ENCODE measurements around the gene BDKRB2.

GRCh38 chr14:96197969-96198368 lies 6.7 kb upstream of the BDKRB2 start:
- TF ChIP-seq POLR2AphosphoS5 (IDR thresholded peaks at IDR 0.05; ENCODE audit: low read depth, low read length) (no peak), TAF1 (IDR thresholded peaks at IDR 0.05; ENCODE audit: borderline replicate concordance, insufficient read depth, low read length) (no peak)

Measured in PFSK-1 (cell line).